ENCODE data around the gene TTC39A.
"Not testable (repeated sequence)": the region's sequence is repeated elsewhere in the genome, so short reads cannot be mapped to it uniquely, and the experiment has no call there.

Gene TTC39A

DNA sequence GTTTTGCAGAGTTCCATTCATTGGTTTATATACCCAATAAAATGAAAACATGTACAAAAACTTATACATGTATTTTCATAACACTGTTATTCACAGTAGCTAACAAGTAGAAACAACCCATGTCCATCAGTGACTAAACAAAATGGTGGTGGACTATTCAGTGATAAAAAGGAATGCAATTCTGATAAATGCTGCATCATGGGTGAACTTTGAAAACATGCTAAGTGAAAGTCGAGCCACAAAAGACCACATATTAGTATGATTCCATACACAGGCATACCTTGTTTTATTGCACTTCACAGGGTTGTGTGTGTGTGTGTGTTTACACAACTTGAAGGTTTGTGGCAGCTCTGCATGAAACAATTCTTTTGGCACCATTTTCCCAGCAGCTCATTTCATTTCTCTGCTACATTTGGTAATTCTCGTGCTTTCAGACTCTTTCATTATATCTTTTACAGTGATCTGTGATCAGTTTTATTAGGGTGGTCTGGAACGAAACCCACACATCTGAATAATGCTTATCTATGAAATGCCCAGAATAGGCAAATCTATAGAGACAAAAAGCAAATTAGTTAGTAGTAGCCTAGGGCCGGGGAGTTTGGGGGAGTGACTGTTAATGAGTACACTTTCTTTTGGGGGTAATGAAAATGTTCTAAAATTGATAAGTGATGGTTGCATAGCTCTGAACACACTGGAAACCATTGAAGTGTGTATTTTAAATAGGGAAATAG lies 67.0 kb downstream of the TTC39A start:
- DNase-seq, result no peak

DNA sequence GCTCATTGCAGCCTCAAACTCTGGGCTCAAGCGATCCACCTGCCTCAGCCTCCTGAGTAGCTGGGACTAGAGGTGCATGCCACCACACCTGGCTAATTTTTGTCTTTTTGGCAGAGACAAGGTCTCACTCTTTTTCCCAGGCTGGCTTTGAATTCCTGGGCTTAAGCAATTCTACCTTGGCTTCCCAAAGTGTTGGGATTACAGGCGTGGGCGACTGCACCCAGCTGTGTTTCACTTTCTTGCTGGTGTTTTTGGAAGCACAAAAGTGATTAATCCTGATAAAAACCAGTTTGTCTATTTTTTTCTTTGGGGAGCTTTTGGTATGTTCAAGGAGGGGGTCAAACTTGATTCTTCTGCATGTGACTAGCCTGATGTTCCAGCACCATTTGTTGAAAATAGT lies 75.0 kb downstream of the TTC39A start:
- DNase-seq, result no peak

GRCh38 chr1:51253691-51254090 lies 76.7 kb downstream of the TTC39A start:
- no peak for DNase-seq

GRCh38 chr1:51252366-51252765 lies 78.0 kb downstream of the TTC39A start:
- no peak for DNase-seq

GRCh38 chr1:51251165-51251564 lies 79.2 kb downstream of the TTC39A start:
- DNase-seq, result not testable (repeated sequence)

GRCh38 chr1:51250729-51251128 lies 79.6 kb downstream of the TTC39A start:
- DNase-seq, result not testable (repeated sequence)

DNA sequence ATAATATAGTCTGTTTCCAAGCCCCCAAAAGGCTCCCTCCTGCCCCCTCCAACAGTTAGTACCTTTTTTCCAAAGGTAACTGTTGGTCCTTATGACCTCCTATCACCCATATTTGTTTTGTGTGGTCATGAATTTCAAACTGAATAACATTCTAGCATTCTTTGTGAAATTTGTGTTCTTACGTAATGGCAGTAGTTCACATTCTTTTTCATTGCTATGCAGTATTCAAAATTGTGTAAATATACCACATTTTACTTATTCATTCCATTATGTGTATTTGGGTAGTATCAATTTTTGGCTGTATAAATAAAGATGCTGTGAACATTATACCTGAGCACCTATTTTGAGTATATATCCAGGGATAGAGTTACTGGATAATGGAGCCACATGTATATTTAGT lies 80.9 kb downstream of the TTC39A start:
- DNase-seq, result no peak

GRCh38 chr1:51247499-51247898 lies 82.9 kb downstream of the TTC39A start:
- DNase-seq, result no peak

DNA sequence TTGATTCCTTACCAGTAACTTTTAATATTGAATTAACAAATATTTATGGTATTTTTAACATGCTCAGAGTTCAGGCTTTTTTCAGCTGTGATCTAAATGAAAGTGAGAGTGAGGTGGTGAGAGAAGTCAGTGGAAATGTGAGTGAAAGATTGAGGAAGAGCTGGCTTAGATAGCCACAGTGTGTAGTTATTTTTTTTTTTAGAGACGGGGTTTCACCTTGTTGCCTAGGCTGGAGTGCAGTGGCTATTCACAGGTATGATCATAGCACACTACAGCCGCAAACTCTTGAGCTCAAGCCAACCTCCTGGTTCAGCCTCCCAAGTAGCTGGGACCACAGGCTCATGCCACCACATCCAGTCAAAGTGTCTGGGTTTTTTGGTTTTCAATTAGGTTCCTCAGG lies 83.3 kb downstream of the TTC39A start:
- no peak for DNase-seq

GRCh38 chr1:51242546-51242945 lies 87.8 kb downstream of the TTC39A start:
- no peak for DNase-seq

DNA sequence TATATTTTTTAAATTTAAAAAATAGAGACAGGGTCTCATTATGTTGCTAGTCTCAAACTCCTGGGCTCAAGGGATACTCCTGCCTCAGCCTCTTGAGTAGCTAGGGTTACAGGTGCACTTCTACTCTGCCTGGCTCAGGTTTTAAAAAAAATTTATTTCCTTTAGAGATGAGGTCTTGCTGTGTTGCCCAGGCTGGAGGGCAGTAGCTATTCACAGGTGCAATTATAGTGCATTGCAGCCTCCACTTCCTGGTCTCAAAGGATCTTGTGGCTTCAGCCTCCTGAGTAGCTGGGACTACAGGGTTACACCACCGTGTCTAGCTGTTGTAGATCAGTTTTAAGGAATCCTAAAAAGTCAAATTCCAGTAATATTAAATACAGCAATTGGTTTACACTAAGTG lies 89.2 kb downstream of the TTC39A start:
- no peak for DNase-seq

DNA sequence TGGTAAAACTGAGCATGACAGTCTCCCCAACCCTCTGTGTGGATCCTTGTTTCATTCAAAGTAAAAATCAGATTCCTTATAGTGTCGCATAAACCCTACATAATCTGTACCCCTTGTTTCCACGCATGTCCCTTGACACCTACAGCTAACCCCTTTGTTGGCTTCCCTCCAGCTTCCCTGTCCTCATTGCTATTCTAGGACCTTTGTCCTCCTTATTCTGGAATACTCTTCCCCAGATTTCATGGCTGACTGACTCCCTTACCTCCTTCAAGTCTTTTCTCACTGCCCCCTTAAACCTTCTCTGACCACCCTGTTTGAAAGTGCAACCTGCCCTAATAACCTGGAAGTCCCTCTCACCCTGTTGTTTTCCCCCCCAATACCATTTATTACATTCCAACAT lies 90.3 kb downstream of the TTC39A start:
- no peak for DNase-seq

DNA sequence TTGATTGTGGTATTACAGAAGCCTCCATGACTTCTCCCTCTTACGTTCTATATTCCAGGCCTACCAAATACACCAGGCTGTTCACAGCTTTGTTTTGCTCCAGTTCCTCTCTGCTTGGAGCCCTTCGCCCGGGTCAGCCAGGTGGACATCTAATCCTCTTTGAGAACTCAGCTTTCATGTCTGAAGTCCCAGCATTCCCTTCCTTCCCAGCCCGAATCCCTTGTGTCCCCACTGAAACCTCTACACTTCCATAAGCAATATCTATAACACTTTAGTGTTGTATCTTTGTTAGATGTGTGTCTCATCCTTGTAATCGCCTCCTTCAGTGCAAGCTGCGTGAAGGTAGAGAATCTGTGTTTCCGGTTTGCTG lies 92.3 kb downstream of the TTC39A start:
- no peak for DNase-seq

DNA sequence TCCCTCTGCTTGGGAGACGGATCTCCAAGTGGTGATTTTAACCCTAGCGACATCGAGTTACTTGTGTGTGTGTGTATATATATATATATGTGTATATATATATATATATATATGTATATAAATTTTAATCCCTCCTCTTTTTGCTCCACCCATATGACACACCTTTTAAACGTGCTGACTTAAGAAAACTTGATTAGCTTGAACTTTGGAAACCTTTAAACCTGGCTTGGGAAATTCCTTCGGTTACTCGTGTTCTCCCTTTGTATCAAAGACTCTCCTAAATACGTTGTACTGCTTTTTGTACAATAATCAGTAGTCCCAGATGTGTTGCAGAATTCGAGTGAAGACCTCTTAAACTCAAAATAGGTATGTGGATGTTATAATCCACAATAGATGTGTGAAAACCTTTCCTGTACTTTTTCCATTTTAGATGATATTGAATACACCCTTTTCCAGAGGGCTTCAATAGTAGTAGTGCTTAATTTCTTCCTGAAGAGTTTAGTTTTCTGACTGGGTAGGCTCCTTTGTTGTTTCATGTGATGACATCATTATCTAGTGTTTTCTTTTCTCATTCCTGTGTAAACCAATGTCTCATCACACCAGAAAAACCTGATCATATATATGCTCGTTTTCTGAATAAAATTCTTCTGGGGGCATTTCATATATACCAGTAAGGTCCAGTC lies 92.9 kb downstream of the TTC39A start:
- DNase-seq, result no peak
